ENCODE results near the gene TOMM20L. TPM values are rescaled to one million over a fixed set of nuclear protein-coding genes. Genes with fewer than 3 reads are reported as not detected.
A peak's percentile ranks its signal among the peaks of the same experiment; 100 is the strongest.

The TOMM20L gene
- total and polyA plus RNA-seq, 9 of the 15 experiments (the other 6 are each of a cell fraction or from before 2014, with no cell fraction given) = not detected

DNA sequence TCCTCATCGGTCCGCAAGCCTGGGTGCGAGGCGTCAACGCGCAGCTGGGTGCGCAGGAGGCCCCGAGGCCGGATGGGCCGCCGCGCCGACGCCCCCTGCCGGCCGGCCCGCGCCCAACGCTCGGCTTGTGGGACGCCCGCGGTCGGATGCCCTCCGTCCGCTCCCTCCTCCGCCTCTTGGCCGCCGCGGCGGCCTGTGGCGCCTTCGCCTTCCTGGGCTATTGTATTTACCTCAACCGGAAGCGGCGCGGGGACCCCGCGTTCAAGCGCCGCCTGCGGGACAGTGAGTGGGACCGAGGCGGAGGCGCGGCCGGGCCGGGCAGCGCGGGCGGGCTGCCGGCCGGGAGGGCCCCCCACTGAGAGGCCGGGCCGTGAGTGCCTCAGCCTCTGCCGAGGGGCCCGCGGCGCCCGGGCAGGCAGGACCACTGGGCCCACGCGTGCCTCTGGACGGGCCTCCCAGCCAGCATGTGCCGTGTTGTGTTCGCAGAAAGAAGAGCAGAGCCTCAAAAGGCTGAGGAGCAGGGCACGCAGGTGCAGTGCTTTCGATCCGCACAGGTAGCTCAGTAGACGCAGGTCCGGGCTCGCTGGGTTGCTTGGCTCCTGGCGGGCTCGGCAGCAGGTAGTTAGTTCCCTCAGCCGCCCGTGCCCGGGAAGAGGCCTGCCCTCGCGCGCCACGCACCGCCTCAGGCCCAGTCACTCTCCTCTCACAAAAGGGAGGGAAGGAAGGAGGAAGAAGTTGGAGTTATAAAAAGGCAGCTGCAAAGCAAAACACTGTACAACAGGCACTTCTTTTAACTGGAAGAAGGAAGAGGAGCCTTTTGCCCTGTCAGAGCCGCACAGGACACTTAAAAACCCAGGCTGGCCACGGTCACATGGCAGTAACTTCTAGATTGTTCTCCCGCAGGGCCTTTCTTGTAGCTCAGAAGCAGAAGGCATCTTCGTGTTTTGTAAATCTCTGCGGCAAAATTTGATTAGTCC, at the start of gene TOMM20L (continued):
- TF ChIP-seq HMG20B (CRISPR knock-in tag; IDR thresholded peaks at IDR 0.05) (no peak), SAFB2 (IDR thresholded peaks at IDR 0.05; ENCODE audit: borderline replicate concordance, low read depth, low read length, severe bottlenecking) (no peak), GMEB1 (CRISPR knock-in tag; IDR thresholded peaks at IDR 0.05) (no peak), ILF3 (IDR thresholded peaks at IDR 0.05; ENCODE audit: borderline replicate concordance) (no peak), ZBTB11 (CRISPR knock-in tag; IDR thresholded peaks at IDR 0.05) (peak in 1 of 3 experiments; percentile 27; a peak in 1 of 6 replicates), FOSL1 (tag; conservative IDR thresholded peaks at IDR 0.05) (no peak), CBX2 (IDR thresholded peaks at IDR 0.05; ENCODE audit: insufficient read depth, low read length, poor library complexity, severe bottlenecking) (no peak), TOE1 (IDR thresholded peaks at IDR 0.05; ENCODE audit: borderline replicate concordance) (no peak), TOE1 (CRISPR knock-in tag; IDR thresholded peaks at IDR 0.05; ENCODE audit: borderline replicate concordance, low read depth) (no peak)
- TF ChIP-seq, protein P1, sequence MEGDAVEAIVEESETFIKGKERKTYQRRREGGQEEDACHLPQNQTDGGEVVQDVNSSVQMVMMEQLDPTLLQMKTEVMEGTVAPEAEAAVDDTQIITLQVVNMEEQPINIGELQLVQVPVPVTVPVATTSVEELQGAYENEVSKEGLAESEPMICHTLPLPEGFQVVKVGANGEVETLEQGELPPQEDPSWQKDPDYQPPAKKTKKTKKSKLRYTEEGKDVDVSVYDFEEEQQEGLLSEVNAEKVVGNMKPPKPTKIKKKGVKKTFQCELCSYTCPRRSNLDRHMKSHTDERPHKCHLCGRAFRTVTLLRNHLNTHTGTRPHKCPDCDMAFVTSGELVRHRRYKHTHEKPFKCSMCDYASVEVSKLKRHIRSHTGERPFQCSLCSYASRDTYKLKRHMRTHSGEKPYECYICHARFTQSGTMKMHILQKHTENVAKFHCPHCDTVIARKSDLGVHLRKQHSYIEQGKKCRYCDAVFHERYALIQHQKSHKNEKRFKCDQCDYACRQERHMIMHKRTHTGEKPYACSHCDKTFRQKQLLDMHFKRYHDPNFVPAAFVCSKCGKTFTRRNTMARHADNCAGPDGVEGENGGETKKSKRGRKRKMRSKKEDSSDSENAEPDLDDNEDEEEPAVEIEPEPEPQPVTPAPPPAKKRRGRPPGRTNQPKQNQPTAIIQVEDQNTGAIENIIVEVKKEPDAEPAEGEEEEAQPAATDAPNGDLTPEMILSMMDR (IDR thresholded peaks at IDR 0.05 in 2 of 3, conservative IDR thresholded peaks at IDR 0.05 in 1 of 3; ENCODE audit: insufficient read depth in 2 of 3, low read depth in 1 of 3, low read length in 3 of 3) = peak; percentile 40 to 85 (median 53)
- TF ChIP-seq, protein P2, sequence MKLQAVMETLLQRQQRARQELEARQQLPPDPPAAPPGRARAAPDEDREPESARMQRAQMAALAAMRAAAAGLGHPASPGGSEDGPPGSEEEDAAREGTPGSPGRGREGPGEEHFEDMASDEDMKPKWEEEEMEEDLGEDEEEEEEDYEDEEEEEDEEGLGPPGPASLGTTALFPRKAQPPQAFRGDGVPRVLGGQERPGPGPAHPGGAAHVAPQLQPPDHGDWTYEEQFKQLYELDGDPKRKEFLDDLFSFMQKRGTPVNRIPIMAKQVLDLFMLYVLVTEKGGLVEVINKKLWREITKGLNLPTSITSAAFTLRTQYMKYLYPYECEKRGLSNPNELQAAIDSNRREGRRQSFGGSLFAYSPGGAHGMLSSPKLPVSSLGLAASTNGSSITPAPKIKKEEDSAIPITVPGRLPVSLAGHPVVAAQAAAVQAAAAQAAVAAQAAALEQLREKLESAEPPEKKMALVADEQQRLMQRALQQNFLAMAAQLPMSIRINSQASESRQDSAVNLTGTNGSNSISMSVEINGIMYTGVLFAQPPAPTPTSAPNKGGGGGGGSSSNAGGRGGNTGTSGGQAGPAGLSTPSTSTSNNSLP (IDR thresholded peaks at IDR 0.05; ENCODE audit: borderline replicate concordance, low read depth, low read length) = no peak
